GM19240 (cell line): ENCODE results near the gene BRCC3.
"Not testable (repeated sequence)": the region's sequence is repeated elsewhere in the genome, so short reads cannot be mapped to it uniquely, and the experiment has no call there.

Experiments
- DNase-seq: peaks from one replicate; pipeline ENCODE4 v3.0.0; 2011; ENCODE audit warnings: low spot score; ENCODE audit not compliant: insufficient read length

Gene BRCC3

DNA sequence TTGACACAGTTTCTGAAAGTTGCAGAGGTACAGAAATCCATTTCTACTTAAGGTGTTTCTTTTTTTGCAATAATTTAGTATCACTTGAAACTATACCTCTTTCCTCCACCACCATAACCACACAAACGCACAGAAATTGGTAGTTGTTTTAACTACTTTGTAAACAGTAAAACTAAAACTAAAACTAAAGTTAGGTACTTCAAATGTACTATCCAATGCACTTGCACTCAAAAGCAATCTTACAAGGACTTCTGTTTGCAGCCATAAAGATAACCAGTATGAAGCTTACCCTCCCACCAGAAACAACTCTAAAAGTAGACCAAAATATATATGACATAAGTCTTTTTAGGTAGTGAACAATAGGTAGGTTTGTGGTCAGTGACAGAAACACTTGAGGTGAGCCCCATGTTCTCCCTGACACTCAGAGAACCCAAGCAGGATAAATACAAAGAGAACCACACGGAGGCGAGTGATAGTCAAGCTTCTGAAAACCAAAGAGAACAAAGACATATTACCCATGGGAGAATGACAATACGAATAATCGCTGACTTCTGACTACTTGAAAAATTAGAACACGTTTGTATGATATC lies 72.7 kb downstream of the BRCC3 start:
- DNase-seq, result no peak

DNA sequence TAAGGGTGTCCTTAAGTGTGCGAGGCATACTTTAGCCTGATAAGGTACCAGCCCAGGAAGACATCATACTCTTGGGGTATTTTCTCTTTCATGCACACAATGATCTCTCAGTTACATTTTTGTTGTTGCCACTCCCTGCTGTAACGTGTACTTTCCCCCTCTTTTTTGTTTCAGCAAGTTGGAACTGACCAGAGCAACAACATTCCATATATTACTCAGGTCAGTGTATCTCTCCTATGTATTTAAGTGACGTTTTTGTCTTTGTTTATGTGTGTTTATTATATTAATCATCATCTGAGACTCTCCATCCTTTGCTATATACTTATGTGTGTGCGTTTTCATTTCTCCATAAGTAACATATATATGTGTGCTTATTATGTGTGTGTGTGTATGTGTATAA lies 73.6 kb downstream of the BRCC3 start:
- no peak for DNase-seq

DNA sequence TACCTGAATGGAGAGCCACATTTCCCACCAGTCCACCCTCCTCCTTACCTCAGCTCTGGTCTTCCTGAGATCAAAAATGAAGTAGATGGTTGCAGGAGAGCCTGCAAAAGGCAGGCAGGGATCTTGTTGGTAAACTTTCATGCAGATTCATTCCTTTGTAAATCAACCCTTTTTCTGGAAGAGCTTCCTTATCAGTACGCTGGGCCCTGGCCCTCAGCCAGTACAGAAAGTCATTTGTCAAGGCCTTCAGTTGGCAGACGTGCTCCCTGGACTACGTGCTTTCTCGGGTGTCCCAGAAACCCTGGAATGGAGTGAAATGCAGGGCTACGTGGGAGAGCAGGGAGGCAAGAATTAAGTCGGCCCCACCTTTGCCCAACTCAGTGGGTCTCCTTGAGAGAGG lies 76.3 kb downstream of the BRCC3 start:
- not testable (repeated sequence) for DNase-seq

DNA sequence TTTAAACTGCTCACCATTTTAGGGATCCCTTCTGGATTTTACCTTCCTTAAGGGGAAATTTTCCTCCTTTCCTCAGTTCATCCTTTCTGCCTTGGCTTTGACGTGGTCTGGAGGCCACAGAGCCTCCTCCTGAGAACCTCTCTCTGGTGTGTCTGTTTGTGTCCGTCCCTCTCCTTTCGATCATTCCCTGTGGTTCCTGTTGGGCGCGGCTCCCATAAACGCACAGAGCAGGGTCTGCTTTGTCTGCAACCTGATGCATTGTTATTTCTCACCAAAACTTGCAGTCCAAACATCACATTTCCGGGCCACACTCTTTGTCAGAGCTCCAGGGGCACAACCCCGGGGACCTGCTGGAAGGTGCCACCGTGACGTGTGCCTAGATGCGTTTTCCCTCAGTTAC lies 76.9 kb downstream of the BRCC3 start:
- not testable (repeated sequence) for DNase-seq

DNA sequence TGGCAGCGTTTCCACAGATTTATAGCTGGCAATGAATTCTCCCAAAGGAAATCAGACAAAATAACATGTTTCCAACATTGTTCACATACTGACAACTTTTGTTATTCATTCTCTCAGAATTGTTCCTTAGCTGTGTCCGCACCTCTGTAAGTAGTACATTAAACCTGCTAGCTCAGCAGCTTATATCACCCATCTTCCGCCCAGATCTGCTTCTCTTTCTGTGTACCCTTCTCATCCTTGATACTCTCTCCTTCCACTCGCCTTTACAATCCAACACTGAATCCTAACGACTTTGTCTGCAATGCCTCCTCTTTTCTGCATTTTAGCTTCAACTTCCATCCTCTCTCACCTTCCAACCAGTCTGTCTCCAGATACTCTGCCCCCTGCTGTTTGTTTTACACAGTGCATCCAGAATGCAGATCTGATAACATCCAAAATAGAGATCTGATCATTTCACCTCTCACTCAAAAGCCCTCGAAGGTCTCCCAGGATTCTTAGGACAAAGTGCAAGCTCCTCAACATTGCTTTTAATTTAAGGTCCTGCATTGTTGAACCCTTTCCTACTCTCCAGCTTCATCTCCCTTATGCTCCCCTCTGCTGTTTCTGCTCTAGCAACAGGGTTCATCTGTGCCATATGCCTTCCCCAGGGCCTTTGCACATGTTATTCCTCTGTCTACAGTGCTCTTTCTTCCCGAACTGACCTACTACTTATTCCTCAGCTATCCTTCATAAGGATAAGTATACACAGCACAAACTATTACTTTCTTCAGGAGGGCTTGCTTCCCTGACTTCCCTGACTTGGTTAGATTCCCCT lies 77.6 kb downstream of the BRCC3 start:
- DNase-seq, result no peak

DNA sequence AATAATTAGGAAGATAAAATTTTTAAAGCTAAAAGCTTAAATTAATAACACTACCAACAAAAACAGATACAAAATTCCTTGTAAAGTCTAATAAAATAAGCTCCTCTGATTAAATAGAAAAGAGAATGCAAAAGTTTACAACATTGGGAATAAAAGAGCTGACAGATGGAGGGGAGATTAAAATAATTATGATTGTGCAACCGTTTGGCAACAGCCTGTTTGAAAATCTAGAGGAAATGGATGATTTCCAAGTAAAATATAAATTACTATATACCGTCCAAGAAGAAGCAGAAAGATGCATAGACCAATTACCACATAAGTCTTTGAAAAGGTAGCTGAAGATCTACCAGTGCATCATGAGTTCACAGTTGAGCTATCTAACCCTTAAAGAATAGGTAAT lies 98.6 kb downstream of the BRCC3 start:
- DNase-seq, result no peak
